Choroid plexus epithelial cell (primary cell): ENCODE results near the gene NME3.

ENCODE experiments used
- DNase-seq: peaks from one replicate; pipeline ENCODE4 v3.0.0-alpha.2; 2010; ENCODE audit warnings: low read depth
- H3K4me3 ChIP-seq: 2 replicates; pipeline ENCODE4 v1.5.1; 2011; ENCODE audit warnings: low read depth, mild to moderate bottlenecking, control low read depth, low read length, moderate library complexity
- CTCF ChIP-seq: conservative IDR thresholded peaks from 2 replicates; pipeline ENCODE4 v1.5.1; 2011; ENCODE audit warnings: low read depth, mild to moderate bottlenecking, control low read depth, inconsistent platforms, low read length, moderate library complexity

NME3 gene

DNA sequence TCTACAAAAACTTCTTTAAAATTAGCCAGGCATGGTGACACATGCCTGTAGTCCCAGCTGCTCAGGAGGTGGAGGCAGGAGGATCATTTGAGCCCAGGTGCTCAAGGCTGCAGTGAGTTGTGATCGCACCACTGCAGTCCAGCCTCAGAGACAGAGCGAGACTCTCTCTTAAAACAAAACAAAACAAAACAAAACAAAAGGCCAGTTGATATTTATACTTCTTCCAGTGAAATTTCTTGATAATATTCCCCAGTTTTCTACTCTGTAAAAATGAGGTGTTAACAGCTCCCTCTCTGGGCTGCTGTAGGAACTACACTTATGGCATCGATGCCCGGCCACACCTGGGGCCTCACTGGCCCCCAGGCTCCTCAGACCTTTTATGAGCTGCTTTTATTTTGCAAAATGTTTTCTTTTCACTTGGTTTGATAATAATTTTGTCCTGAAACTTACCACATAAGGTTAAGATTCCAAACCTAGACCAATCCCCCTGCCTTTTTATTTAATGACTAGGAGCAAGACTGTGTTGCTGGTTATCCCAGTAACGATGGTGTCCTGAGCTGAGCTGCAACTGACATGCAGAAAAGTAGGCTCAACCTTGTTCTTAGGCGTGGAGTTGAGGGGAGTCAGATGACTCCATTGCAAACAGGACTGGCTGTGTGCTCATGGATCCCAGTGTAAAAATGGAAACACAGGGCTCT is 47.7 kb downstream of the NME3 start:
- no peak overlapping the region for H3K4me3 ChIP-seq
- peak; percentile 63 for DNase-seq
- TF ChIP-seq CTCF: peak; percentile 79

DNA sequence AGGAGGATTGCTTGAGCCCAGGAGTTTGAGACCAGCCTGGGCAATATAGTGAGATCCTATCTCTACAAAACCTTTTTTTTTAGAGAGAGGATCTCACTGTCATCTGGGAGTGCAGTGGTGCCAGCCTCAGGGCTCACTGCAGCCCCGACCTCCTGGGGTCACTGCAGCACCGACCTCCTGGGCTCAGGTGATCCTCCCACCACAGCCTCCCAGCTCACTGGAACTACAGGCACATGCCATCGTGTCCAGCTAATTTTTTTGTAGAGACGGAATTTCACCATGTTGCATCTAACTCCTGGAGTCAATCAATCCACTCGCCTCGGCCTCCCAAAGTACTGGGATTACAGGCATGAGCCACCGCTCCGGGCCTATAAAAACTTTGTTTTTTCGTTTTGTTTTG is 50.0 kb downstream of the NME3 start:
- H3K4me3 ChIP-seq: no peak overlapping the region
- no peak for TF ChIP-seq CTCF
- no peak for DNase-seq
